HG03520 (cell line): ENCODE measurements around the gene TNFRSF19.

ENCODE experiments used
- ATAC-seq: cut with Tn5 transposase; IDR thresholded peaks from one replicate; pipeline ENCODE4 v1.9.1; 2021; ENCODE audit warnings: mild to moderate bottlenecking, moderate library complexity; ENCODE audit not compliant: unreplicated experiment

The TNFRSF19 gene

DNA sequence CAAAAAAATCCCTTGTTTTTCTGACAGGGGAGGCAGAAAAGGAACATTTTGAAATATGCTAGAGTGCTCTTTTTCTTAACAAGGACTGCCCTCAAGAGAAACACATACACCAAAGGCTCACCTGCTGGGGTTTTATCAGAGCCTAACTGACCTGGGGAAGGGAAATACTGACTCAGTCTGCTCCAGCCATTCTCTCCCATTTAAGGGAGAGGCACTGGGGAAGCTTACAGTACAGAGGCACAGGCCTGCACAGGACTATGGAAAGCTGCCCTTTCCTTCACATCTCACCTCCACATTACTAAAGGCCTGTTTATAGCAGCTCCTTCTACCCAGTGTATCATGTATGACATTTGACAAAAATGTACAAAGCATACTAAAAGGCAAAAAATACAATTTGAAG lies 30.3 kb downstream of the TNFRSF19 start:
- no peak for ATAC-seq

DNA sequence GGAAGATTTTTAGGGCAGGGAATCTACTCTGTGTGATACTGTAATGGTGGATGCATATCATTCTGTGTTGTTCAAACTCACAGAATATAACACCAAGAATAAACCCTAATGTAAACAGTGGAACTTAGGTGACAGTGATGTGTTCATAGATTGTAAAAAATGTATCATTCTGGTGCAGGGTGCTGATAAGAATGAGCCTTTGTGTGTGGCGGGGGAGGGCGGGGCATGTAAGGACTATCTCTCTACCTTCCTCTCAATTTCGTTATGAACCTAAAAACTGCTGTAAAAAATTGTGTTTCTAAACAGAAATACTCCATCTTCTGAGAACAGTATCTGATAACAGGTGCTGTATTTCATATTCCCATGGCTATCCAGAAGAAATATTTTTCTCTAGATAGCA lies 35.6 kb downstream of the TNFRSF19 start:
- no peak for ATAC-seq

DNA sequence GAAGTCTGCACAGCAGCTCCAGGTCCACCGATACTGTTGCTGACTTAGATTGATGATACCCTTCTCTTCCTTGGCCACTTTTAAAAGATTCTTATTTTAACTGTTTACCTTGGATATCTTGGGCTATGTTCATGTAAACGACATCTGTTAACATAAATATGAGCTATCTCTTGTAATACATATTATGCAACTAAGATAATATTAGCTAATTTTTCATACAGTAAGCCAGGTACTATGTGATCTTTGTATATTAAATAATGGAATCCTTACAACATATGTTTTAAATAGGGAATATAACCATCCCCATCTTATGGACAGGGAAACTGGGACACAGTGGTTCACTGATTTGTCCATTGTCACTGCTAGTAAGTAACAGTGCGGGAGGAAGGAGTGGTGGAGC lies 37.9 kb downstream of the TNFRSF19 start:
- no peak for ATAC-seq

DNA sequence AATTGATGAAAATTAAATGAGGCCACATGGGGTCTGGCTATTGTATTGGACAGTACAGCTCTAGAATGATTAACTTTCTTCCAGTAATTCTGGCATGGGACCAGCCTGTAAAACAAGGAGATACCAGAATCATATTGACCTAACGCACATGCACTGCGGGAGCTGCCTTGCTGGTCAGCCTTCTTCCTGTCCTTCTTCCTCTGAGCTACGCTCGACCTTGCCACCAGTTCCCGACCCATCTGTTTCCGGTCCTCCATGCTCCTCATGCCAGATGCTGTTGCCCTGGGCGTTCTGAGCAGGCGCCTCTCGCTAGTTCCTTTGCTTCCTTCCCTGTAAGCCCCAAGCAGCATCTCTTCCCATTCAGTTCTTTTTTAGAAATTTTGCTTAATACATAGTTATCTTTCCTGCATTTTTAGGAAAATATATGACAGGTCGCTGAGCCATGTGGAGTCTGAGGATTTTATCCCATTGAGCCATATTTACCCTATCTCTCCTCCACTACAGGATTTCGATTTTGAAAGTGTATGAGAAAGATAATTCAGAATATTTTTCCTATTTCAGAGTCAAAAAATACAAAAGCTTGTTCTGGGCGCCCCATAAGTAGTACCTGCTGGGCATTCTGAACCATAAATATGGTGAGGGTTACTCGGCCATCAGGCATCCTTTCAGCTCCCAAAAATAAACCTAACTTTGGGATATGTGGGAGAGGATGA lies 38.6 kb downstream of the TNFRSF19 start:
- ATAC-seq: no peak

DNA sequence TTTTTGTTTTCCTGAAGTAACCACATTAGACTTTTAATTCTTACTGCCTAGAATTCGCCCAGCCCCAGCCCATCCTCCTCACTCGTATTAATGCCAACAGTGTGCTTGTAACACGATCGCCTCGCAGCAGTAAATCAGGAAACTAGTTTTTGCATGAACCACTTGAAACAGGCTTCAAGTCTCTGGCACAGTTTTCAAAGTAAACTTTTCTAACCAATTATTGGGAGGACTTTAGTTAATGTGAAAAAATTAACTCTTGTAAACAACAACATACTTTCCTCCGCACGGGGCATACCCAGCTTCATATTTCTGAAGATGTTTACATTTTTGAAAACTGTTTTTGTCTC lies 39.2 kb downstream of the TNFRSF19 start:
- no peak for ATAC-seq

DNA sequence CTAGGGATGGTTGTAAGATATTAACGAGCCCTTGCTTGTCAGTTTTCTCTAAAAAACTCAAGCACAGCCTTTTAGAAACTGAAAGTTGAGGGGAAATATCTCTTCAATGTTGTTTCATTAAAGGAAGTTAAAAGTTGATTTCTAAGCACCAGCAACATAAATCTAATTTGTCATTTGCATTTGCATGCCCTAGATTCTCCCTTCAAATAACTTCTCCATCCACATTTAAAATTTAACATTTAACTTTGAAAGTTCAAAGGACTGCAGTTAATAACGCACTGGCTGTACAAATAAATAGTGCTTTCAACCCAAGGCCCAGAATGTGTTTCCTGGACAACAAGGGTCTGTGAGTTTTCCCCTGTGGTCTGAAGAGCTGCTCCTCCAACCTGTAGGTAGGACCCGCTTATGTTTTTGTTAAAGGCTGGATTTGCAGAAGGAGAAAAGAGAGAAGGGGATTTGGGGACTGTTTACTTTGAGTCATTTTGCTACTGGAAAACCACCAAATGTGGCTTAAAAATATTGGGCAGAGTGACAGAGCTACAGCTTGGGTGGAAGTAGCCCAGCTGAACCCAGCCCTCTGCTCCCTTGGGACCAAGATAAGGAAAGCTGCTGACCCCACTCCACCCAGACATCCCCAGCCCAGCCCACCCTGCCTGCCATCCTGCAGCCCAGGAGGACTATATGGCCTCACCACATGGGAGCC lies 39.8 kb downstream of the TNFRSF19 start:
- no peak for ATAC-seq

DNA sequence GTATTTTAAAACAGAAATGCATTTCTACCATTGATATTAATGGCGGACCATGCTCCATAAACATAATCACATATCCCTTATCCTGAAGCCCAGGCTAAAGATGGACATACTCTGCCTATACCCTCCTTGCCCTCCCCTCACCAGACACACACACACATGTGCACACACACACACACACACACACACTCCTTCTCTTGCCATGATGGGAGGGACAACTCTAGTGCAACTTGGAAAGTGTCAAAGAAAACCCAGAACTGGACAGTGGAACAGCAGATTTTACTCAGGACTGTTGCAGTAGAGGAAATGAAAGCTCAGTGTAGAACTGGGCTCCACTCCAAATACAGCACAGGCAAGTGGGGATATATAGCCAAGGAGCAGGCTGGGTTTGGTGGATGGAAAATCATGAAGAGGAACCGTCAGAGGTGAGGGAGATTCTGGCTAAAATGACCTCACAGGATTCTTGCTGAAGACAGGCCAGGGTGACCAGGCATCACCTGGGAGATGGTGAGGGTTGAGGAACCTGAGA lies 40.8 kb downstream of the TNFRSF19 start:
- ATAC-seq: no peak

DNA sequence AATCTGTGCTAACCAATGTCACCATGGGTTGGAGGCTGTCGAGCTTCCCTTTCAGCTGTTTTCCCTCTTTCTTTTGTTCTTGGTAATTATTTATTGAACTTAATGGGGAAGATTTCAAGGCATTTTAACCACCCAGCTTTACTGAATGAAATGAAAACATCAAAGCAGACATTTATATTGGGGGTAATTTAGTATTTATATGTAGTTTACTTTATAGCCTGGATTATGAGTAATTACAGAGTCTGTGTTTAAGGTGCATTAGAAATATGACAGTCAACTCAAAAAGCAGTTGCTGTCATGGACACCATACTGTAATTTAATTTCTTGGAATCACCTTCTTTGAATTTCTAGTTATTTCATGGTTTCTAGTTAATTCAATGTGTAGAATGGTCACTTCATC lies 42.0 kb downstream of the TNFRSF19 start:
- ATAC-seq: no peak

DNA sequence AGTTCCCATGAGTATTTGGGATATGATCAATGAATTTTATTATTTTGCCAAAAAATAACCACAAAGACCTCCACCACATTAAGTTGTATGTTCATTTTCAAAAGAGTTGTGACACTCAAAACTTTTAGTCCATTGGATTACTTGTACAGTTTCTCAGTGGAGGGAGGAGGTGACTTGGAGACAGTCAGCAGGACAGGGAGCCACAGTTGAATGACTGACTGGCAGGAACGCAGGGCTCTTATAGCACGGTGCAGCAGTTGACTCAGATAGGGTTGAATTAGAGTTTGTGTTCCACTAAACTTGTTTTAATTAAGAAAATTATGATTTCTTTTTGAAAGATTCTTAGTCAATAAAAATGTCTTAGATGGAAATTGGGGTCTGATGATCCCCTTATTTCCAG lies 42.5 kb downstream of the TNFRSF19 start:
- ATAC-seq: no peak

DNA sequence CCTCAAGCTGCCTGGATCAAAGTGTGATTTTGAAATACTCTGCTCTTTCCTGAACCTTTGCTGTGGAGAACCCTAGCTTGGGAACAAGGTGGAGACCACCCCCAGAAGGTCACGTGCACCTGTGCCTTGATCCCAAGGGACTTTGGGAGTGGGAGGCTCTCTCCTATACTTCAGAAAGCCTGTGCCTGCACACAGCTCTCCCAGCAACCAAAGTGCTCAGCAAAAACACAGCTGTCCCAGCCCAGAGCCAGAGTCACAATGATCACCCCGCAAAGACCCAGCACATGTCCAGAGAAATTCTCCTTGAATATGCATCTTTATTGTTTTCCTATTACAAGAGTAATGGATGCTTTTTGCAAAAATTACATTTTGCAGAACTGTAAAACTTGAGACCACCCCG lies 43.4 kb downstream of the TNFRSF19 start:
- no peak for ATAC-seq

DNA sequence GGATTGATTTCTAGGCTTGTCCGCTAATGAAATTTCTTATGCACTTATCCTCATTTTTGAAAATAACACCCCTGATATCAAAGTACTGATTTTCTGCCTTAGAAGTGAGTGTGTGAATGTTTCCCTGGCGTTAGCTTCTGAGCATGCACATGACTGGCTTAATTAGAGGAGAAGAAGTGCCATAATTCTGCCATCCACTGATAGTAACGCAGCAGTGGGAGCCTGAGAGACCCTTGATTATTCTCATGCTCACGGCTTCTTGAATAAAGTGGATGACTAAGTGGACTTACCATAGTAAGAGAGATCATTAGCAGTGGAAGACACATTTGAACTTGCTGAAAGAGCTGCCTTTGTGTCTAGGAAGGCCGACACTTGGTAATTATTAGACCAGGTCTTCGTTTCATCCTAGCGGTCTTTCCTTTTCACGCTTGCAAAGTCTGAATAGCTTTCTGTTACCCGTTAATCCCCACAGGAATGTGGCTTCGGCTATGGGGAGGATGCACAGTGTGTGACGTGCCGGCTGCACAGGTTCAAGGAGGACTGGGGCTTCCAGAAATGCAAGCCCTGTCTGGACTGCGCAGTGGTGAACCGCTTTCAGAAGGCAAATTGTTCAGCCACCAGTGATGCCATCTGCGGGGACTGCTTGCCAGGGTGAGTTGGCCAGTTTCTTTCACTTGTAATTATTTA lies 45.3 kb downstream of the TNFRSF19 start:
- ATAC-seq: no peak

DNA sequence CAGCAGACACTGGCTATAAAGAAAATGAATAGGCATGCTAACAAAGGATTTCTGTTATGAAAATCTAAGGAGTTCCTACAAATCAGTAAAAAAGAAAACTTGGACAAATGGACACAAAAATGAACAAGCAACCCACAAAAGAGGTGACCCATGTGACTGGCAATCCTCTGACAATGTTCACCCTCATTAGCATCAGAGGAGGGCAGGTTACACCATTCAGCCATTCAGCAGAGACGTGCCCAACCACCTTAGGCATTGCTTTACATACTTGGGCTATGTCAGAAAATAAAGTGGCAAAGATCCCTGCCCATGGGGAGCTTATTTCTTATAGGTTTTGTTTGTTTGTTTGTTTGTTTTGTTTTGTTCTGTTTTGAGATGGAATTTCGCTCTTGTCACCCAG lies 46.0 kb downstream of the TNFRSF19 start:
- ATAC-seq: no peak

DNA sequence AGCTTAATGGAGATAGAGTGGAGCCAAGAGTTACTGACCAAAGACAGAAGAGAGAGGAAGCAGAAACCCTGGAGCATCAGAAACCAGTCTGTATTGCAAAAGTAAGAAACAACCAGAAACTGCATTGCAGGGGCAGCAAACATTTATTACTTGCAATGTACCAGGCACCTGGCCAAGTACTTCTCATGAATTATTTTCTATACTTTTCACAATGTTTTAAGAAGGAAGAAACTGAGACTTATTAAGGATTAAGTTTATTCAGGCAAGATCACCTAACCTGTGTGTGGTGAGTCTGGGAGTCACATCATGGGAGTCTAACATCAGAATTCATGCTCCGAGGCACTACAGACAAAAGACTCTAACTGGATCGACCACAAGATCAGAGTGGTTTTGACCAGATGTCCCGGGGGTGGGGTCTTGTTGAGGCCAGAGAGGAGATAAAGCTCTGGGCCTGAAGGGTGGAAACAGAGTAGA lies 47.4 kb downstream of the TNFRSF19 start:
- ATAC-seq: no peak

DNA sequence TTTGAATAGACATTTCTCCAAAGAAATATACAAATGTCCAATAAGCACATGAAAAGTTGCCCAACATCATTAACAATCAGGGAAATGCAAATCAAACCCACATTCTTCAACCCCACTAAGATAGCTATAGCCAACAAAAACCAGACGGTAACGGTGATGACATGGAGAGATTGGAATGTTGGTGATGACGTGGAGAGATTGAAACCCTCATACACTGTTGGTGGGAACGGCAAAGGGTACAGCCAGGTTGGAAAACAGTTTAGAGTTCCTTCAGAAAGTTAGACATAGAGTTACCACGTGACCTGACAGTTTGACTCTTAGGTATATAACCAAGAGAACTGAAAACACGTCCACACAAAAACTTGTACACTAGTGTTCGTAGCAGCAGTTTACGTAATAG lies 48.1 kb downstream of the TNFRSF19 start:
- no peak for ATAC-seq

DNA sequence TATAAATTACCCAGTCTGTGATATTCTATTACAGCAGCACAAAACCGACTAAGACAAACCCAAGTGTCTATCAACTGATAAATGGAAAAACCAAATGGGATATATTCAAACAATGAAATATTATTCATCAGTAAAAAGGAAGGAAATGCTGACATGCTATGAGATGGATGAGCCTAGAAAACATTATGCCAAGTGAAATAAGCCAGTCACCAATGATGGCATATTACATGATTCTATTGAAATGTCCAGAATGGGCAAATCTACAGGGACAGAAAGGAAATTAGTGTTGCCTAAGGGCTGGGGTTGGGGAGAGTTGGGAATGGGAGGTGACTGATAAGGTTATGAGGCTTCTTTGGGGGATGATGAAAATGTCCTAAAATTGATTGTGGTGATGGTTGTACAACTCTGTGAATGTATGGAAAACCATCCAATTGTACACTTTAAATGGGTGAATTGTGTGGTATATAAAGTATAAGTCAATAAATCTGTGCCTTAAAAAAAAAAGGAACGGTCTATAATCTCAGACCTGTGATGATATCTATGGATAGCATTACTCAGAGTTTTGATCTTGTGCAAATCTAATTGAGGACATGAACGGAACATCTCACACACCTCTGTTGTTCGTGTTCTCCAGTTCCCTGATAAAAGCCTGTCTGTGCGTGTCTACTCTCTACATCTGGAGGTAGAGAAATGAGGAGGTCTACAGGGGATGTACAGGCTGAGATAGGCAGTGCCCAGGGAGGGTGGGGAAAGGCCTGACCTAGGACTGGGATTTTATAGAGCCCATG lies 49.0 kb downstream of the TNFRSF19 start:
- no peak for ATAC-seq

DNA sequence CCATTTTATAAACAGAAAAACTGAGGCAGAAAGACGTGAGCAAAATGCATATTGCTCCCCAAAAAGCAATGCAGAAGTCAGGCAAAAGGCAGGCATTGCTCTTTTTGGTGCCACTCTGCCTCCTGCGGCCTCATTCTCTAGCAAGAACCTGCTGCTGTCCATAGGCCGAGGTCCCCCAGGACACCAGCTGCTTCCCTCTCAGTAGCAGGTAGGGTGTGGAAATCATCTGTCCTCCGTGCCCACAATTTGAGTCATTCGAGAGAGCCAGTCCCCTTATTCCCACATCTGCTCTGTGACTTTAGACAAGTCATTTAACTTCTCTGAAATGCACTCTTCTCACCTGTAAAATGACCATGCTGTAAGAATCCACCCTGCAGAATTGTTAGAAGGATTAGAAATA lies 50.0 kb downstream of the TNFRSF19 start:
- ATAC-seq: no peak

DNA sequence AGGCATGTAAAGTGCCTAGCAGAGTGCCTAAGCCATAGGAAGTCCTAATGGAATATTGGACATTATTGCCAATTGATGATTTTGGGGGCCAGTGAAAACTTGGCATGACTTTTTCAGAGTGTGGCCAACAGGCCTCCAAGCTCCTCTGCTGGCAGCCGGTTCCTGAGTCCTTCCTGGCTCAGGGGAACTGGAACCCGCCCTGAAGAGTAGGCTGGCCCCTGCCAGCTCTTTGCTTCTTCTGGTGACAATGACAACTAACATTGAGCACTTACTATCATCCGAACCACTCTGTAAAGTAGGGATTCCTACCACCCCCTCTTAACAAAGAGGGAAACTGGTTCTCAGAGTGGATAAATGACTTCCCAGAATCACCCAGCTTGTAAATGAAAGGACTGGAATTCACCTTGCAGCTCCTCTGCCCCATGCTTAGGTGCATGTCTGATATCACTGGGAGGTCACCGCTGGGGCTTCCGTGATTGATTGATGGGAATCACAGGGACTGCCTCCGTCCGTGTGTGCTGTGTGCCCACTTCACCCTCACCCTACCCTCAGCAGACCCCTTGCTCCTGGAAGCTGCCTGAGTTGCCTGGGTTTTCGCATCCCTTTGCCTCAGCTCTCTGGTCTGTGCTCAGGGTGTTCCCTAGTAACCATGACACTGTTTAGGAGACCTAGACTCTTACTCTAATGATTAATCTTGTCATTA lies 50.6 kb downstream of the TNFRSF19 start:
- ATAC-seq: no peak

DNA sequence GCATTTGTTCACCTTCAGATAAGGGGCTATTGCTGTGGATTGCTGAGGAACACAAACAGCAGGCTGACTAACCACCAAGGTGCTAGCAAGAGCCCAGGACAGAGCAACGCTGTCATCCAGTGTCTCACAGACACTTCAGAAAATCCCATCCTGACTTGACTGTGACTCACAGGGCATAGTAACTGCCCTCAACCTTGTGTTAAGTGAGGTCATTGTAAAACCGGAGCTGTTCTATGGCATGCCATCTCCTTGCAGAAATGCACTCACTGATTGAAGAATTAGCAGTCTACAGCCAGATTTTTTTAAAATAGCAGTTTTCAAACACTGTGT lies 51.1 kb downstream of the TNFRSF19 start:
- ATAC-seq: no peak

DNA sequence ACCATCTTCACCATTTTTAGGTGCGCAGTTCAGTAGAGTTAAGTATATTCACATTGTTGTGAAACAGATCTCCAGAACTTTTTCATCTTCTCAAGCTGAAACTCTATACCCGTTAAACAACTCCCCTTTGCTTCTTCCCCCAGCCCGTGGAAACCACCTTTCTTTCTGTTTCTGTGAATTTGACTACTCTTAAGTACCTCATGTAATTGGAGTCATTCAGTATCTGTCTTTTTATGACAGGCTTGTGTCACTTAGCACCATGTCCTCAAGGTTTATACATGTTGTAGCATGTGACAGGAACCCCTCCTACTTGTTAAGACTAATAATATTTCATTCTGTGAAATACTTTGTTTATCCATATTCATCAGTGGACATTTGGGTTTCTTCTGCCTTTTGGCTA lies 52.8 kb downstream of the TNFRSF19 start:
- ATAC-seq: peak; percentile 81

DNA sequence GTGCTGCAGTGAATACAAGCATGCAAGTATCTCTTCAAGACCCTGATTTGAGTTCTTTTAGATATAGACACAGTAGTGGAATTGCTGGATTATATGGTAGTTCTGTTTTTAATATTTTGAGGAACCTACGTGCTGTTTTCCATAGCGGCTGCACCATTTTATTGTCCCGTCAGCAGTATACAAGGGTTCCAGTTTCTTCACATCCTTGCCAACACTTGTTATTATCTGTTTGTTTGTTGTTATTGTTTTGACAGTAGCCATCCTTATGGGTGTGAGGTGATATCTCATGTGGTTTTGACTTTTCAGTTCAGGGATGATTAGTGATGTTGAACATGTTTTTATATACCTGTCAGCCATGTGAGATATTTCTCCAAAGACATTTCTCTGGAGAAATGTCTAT lies 53.2 kb downstream of the TNFRSF19 start:
- no peak for ATAC-seq

DNA sequence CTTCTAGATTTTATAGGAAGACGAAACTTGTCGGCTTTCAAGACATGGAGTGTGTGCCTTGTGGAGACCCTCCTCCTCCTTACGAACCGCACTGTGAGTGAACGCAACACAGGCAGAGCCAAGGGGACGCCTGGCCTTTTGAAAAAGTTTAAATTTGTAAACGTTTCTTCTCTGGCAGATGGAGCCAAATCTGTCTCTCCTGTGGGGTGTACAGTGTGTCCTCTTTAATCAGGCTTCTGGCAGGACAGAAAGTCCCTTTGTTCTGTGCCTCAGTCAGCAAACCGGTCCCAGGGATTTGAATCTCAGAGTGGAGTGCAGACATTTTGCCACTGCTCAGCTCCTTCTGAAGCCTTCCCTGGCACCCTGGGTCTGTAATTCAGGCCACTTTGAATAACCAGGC lies 56.5 kb downstream of the TNFRSF19 start:
- ATAC-seq: no peak
